Hepatocyte (in vitro differentiated cells): Measurements from ENCODE around the gene OST4. TPM values are rescaled to one million over a fixed set of nuclear protein-coding genes. Genes with fewer than 3 reads are reported as not detected.

Experiments used
- DNase-seq: peaks from one replicate; pipeline ENCODE4 v3.0.0-alpha.2; 2016; ENCODE audit warnings: low spot score
- H2AFZ ChIP-seq: fragments of 200-600 bp; sonication (generic); 2 replicates; pipeline ENCODE4 v1.6.0; 2016; ENCODE audit warnings: antibody characterized with exemption, mild to moderate bottlenecking
- H3K27ac ChIP-seq: fragments of 200-600 bp; sonication (generic); 2 replicates; pipeline ENCODE4 v1.5.1; 2016; ENCODE audit warnings: mild to moderate bottlenecking
- H3K27me3 ChIP-seq: fragments of 200-600 bp; sonication (generic); 2 replicates; pipeline ENCODE4 v1.6.1; 2016
- H3K36me3 ChIP-seq: fragments of 200-600 bp; sonication (generic); replicated peaks from 2 replicates; pipeline ENCODE4 v1.5.1; 2016; ENCODE audit warnings: low read depth; ENCODE audit not compliant: insufficient read depth
- H3K4me1 ChIP-seq: fragments of 200-600 bp; sonication (generic); 2 replicates; pipeline ENCODE4 v1.5.1; 2016; ENCODE audit warnings: mild to moderate bottlenecking, moderate library complexity; ENCODE audit not compliant: insufficient read depth
- H3K4me2 ChIP-seq: fragments of 200-600 bp; sonication (generic); 2 replicates; pipeline ENCODE4 v1.6.0; 2016
- H3K4me3 ChIP-seq: fragments of 200-600 bp; sonication (generic); 2 replicates; pipeline ENCODE4 v1.5.1; 2016; ENCODE audit warnings: mild to moderate bottlenecking
- H3K79me2 ChIP-seq: fragments of 200-600 bp; sonication (generic); 2 replicates; pipeline ENCODE4 v1.6.0; 2017; ENCODE audit warnings: mild to moderate bottlenecking
- H3K9me2 ChIP-seq: fragments of 200-600 bp; sonication (generic); replicated peaks from 2 replicates; pipeline ENCODE4 v1.6.0; 2017; ENCODE audit warnings: mild to moderate bottlenecking; ENCODE audit not compliant: insufficient read depth
- H3K9me3 ChIP-seq: fragments of 200-600 bp; sonication (generic); 2 replicates; pipeline ENCODE4 v1.5.1; 2016; ENCODE audit warnings: low read depth, mild to moderate bottlenecking
- H4K20me1 ChIP-seq: fragments of 200-600 bp; sonication (generic); 2 replicates; pipeline ENCODE4 v1.6.0; 2016; ENCODE audit warnings: mild to moderate bottlenecking; ENCODE audit not compliant: insufficient read depth, poor library complexity, severe bottlenecking
- CTCF ChIP-seq: fragments of 200-600 bp; sonication (generic); IDR thresholded peaks from 2 replicates; pipeline ENCODE4 v1.5.1; 2016; ENCODE audit warnings: antibody characterized with exemption, mild to moderate bottlenecking; ENCODE audit not compliant: poor library complexity
- EZH2 ChIP-seq: fragments of 200-600 bp; sonication (generic); IDR thresholded peaks from 2 replicates; pipeline ENCODE4 v1.6.1; 2016; ENCODE audit warnings: antibody characterized with exemption, mild to moderate bottlenecking, borderline replicate concordance
- EZH2phosphoT487 ChIP-seq: fragments of 200-600 bp; sonication (generic); IDR thresholded peaks from one replicate; pipeline ENCODE4 v1.6.1; 2018; ENCODE audit warnings: antibody characterized with exemption, mild to moderate bottlenecking, low read depth, moderate library complexity; ENCODE audit not compliant: unreplicated experiment, severe bottlenecking
- WGBS: methylation state at CpG from one replicate; pipeline ENCODE4 v1.1.6; 2016; ENCODE audit warnings: low lambda C conversion rate; ENCODE audit errors: missing lambda C conversion rate; 5-methylcytosine and 5-hydroxymethylcytosine counted together
- polyA plus RNA-seq: library from polyadenylated mRNA; unstranded; fragments of >200 nt; fragmentation: Nextera tagmentation; extraction: Ambion mirVana; gene quantifications from 2 replicates; pipeline ENCODE4 v1.2.1, GENCODE V29; 2016
- total RNA-seq: library from RNA; depleted of rRNA; stranded (reverse); fragments of >200 nt; gene quantifications from 2 replicates; pipeline ENCODE4 v1.2.3, GENCODE V29; 2014

The OST4 gene
- total and polyA plus RNA-seq, 2 experiments from 2014 or later, result 364 to 839 TPM

- no peak overlapping the region for H3K4me2 ChIP-seq
- H3K4me3 ChIP-seq, result no peak overlapping the region
- no peaks in the 10 kb centered on the region for H4K20me1 ChIP-seq
- peaks cover 1% of the 10 kb centered on the region for H3K4me1 ChIP-seq
- no peaks in the 10 kb centered on the region for H3K36me3 ChIP-seq
- H2AFZ ChIP-seq, result no peak overlapping the region
- TF ChIP-seq EZH2, result no peak
- TF ChIP-seq CTCF, result no peak
- no peak for TF ChIP-seq EZH2phosphoT487
- H3K9me2 ChIP-seq, result no peaks in the 10 kb centered on the region
- no peaks in the 10 kb centered on the region for H3K9me3 ChIP-seq
- H3K27ac ChIP-seq, result no peak overlapping the region
- no peak for DNase-seq
- peaks cover 7% of the 10 kb centered on the region for H3K79me2 ChIP-seq
- WGBS, result 92% methylated on average over 24 of the region's 24 CpGs
- H3K27me3 ChIP-seq, result no peaks in the 10 kb centered on the region
Observed at GRCh38 chr2:27025861-27026851, 45.3 kb downstream of the OST4 start.

GRCh38 chr2:27025281-27025800 lies 46.1 kb downstream of the OST4 start:
- Histone ChIP-seq H3K9me2 (no peaks in the 10 kb centered on the region), H3K4me2 (no peak overlapping the region), H3K4me1 (peaks cover 9% of the 10 kb centered on the region), H3K27me3 (no peaks in the 10 kb centered on the region), H3K36me3 (no peaks in the 10 kb centered on the region), H2AFZ (no peak overlapping the region), H4K20me1 (no peaks in the 10 kb centered on the region), H3K4me3 (no peak overlapping the region), H3K27ac (no peak overlapping the region), H3K9me3 (no peaks in the 10 kb centered on the region), H3K79me2 (no peaks in the 10 kb centered on the region)
- no peak for DNase-seq
- TF ChIP-seq EZH2phosphoT487, result no peak
- no peak for TF ChIP-seq EZH2
- no peak for TF ChIP-seq CTCF
- WGBS, result 95% methylated on average over 13 of the region's 13 CpGs

- Histone ChIP-seq H3K36me3 (no peaks in the 10 kb centered on the region), H3K79me2 (no peaks in the 10 kb centered on the region), H3K4me3 (no peak overlapping the region), H3K4me2 (no peak overlapping the region), H3K27ac (no peak overlapping the region), H3K27me3 (no peaks in the 10 kb centered on the region), H2AFZ (no peak overlapping the region), H4K20me1 (no peaks in the 10 kb centered on the region), H3K9me2 (no peaks in the 10 kb centered on the region), H3K9me3 (no peaks in the 10 kb centered on the region), H3K4me1 (peaks cover 13% of the 10 kb centered on the region)
- 93% methylated on average over 12 of the region's 12 CpGs for WGBS
- TF ChIP-seq EZH2, result no peak
- TF ChIP-seq EZH2phosphoT487, result no peak
- TF ChIP-seq CTCF, result no peak
- DNase-seq, result no peak
Observed at GRCh38 chr2:27024812-27025211, 46.6 kb downstream of the OST4 start.
